GM23338 (cell line): ENCODE measurements around the gene ZNF70. TPM values are rescaled to one million over a fixed set of nuclear protein-coding genes. Genes with fewer than 3 reads are reported as not detected.

Source experiments
- ATAC-seq: fragments of 200-7000 bp; cut with Tn5 transposase; 3 replicates; pipeline ENCODE4 v1.9.1; 2020
- DNase-seq: peaks from one replicate; pipeline ENCODE4 v3.0.0-alpha.2; 2015; ENCODE audit warnings: low spot score
- H2AFZ ChIP-seq: fragments of 200-600 bp; sonication (generic); 2 replicates; pipeline ENCODE4 v1.8.0; 2016; ENCODE audit warnings: antibody characterized with exemption, mild to moderate bottlenecking, moderate library complexity
- H3F3A ChIP-seq: fragments of 200-600 bp; sonication (generic); replicated peaks from 2 replicates; pipeline ENCODE4 v1.8.0; 2017; ENCODE audit warnings: antibody characterized with exemption, mixed run types, low read depth
- H3K27ac ChIP-seq: fragments of 200-600 bp; sonication (generic); 2 replicates; pipeline ENCODE4 v1.6.1; 2016; ENCODE audit warnings: low read depth
- H3K27me3 ChIP-seq: fragments of 200-600 bp; sonication (generic); 2 replicates; pipeline ENCODE4 v1.8.0; 2016; ENCODE audit warnings: mild to moderate bottlenecking, mixed run types, moderate library complexity; ENCODE audit not compliant: insufficient read depth
- H3K36me3 ChIP-seq: fragments of 200-600 bp; sonication (generic); 2 replicates; pipeline ENCODE4 v1.8.0; 2016; ENCODE audit warnings: mild to moderate bottlenecking; ENCODE audit not compliant: insufficient read depth
- H3K4me1 ChIP-seq: fragments of 200-600 bp; sonication (generic); 2 replicates; pipeline ENCODE4 v1.8.0; 2016; ENCODE audit warnings: mild to moderate bottlenecking, moderate library complexity; ENCODE audit not compliant: insufficient read depth
- H3K4me2 ChIP-seq: fragments of 200-600 bp; sonication (generic); 2 replicates; pipeline ENCODE4 v1.7.1; 2017; ENCODE audit warnings: mixed run types
- H3K4me3 ChIP-seq: fragments of 200-600 bp; sonication (generic); 2 replicates; pipeline ENCODE4 v1.6.1; 2016; ENCODE audit warnings: mixed run types
- H3K79me2 ChIP-seq: fragments of 200-600 bp; sonication (generic); replicated peaks from 2 replicates; pipeline ENCODE4 v1.8.0; 2017; ENCODE audit warnings: mild to moderate bottlenecking; ENCODE audit not compliant: insufficient read depth
- H3K9me2 ChIP-seq: fragments of 200-600 bp; sonication (generic); 2 replicates; pipeline ENCODE4 v1.8.0; 2017; ENCODE audit not compliant: insufficient read depth
- H4K20me1 ChIP-seq: fragments of 200-600 bp; sonication (generic); replicated peaks from 2 replicates; pipeline ENCODE4 v1.8.0; 2017; ENCODE audit warnings: mild to moderate bottlenecking; ENCODE audit not compliant: insufficient read depth
- H3K27ac Mint-ChIP-seq: 2 replicates; pipeline ENCODE4 v1.8.0; 2020; ENCODE audit warnings: inconsistent platforms, mild to moderate bottlenecking, moderate library complexity, mixed read lengths
- H3K27me3 Mint-ChIP-seq: 3 replicates; pipeline ENCODE4 v1.8.0; 2022; ENCODE audit warnings: low read depth, mild to moderate bottlenecking, moderate library complexity, mixed read lengths, inconsistent platforms; ENCODE audit not compliant: insufficient read depth, poor library complexity
- H3K36me3 Mint-ChIP-seq: 3 replicates; pipeline ENCODE4 v1.8.0; 2021; ENCODE audit warnings: low read depth, mild to moderate bottlenecking, inconsistent platforms, moderate library complexity, mixed read lengths
- H3K4me1 Mint-ChIP-seq: 3 replicates; pipeline ENCODE4 v1.8.0; 2020; ENCODE audit warnings: mild to moderate bottlenecking, inconsistent platforms, mixed read lengths
- H3K4me3 Mint-ChIP-seq: 3 replicates; pipeline ENCODE4 v1.8.0; 2021; ENCODE audit warnings: moderate library complexity, mild to moderate bottlenecking, inconsistent platforms, mixed read lengths
- H3K9me3 Mint-ChIP-seq: 3 replicates; pipeline ENCODE4 v1.8.0; 2020; ENCODE audit warnings: moderate library complexity, mild to moderate bottlenecking, inconsistent platforms, mixed read lengths
- CREB1 ChIP-seq: fragments of 250-450 bp; sonication (Bioruptor Pico); IDR thresholded peaks from 2 replicates; pipeline ENCODE4 v1.5.0; 2020; ENCODE audit warnings: low read depth, mild to moderate bottlenecking, moderate library complexity
- CTCF ChIP-seq, 2 experiments: fragments of 200-600 bp in 1 of 2; sonication (generic) in 1 of 2; conservative IDR thresholded peaks; 2 replicates each; pipeline versions ENCODE4 v1.5.1 to v1.6.1; 2016 to 2017; ENCODE audit warnings: antibody characterized with exemption in 2 of 2, low read depth in 2 of 2, mild to moderate bottlenecking in 2 of 2, moderate library complexity in 1 of 2
- ETS1 ChIP-seq: IDR thresholded peaks from 2 replicates; pipeline ENCODE4 v1.6.1; 2016; ENCODE audit warnings: antibody characterized with exemption
- EZH2 ChIP-seq: fragments of 200-600 bp; sonication (generic); IDR thresholded peaks from one replicate; pipeline ENCODE4 v1.8.0; 2017; ENCODE audit warnings: antibody characterized with exemption, mild to moderate bottlenecking, low read depth; ENCODE audit not compliant: unreplicated experiment
- JUNB ChIP-seq: IDR thresholded peaks from one replicate; pipeline ENCODE4 v1.6.1; 2016; ENCODE audit warnings: antibody characterized with exemption; ENCODE audit not compliant: unreplicated experiment
- NANOG ChIP-seq: IDR thresholded peaks from 2 replicates; pipeline ENCODE4 v1.6.1; 2016; ENCODE audit warnings: antibody characterized with exemption, borderline replicate concordance
- POLR2AphosphoS5 ChIP-seq: IDR thresholded peaks from 2 replicates; pipeline ENCODE4 v1.6.1; 2016; ENCODE audit warnings: antibody characterized with exemption, low read depth
- STAT1 ChIP-seq: IDR thresholded peaks from one replicate; pipeline ENCODE4 v1.6.1; 2016; ENCODE audit warnings: antibody characterized with exemption; ENCODE audit not compliant: unreplicated experiment
- ZNF114 ChIP-seq: fragments of 250-450 bp; sonication (Bioruptor Pico); IDR thresholded peaks from 2 replicates; pipeline ENCODE4 v1.5.0; 2020; ENCODE audit warnings: mild to moderate bottlenecking, moderate library complexity
- ZNF462 ChIP-seq: fragments of 250-450 bp; sonication (Bioruptor Pico); IDR thresholded peaks from 2 replicates; pipeline ENCODE4 v1.5.0; 2020; ENCODE audit warnings: mild to moderate bottlenecking, moderate library complexity
- polyA plus RNA-seq: library from polyadenylated mRNA; unstranded; fragments of >200 nt; fragmentation: Nextera tagmentation; extraction: Ambion mirVana; gene quantifications from 2 replicates; pipeline ENCODE4 v1.2.1, GENCODE V29; 2016
- total RNA-seq: library from RNA; depleted of rRNA; stranded (reverse); fragments of >200 nt; shearing (Covaris generic); gene quantifications from 2 replicates; pipeline ENCODE4 v1.2.3, GENCODE V29; 2014

ZNF70 gene
- total and polyA plus RNA-seq, 2 experiments from 2014 or later = 0.45 to 2.6 TPM

GRCh38 chr22:23760056-23760455 lies 9.1 kb upstream of the ZNF70 start:
- no peak overlapping the region for H3K4me2 ChIP-seq
- peaks cover 6% of the 10 kb centered on the region for H3K27me3 Mint-ChIP-seq
- H3K27me3 ChIP-seq = no peaks in the 10 kb centered on the region
- no peaks in the 10 kb centered on the region for H3K9me3 Mint-ChIP-seq
- no peaks in the 10 kb centered on the region for H4K20me1 ChIP-seq
- no peaks in the 10 kb centered on the region for H3K79me2 ChIP-seq
- ATAC-seq (no peak), DNase-seq (no peak)
- H3K4me1 Mint-ChIP-seq = peaks cover 30% of the 10 kb centered on the region
- H3K4me3 Mint-ChIP-seq = no peak overlapping the region
- no peaks in the 10 kb centered on the region for H3K9me2 ChIP-seq
- no peak overlapping the region for H3K4me3 ChIP-seq
- H3K36me3 Mint-ChIP-seq = peaks cover 5% of the 10 kb centered on the region
- no peak overlapping the region for H2AFZ ChIP-seq
- H3K36me3 ChIP-seq = no peaks in the 10 kb centered on the region; the same call in 1 of the 2 replicates
- H3K27ac ChIP-seq = no peak overlapping the region
- H3K27ac Mint-ChIP-seq = no peak overlapping the region
- H3K4me1 ChIP-seq = peaks cover 29% of the 10 kb centered on the region
- H3F3A ChIP-seq = 0 out of 2 replicates have a peak, but pooled peaks cover 3% of the 10 kb centered on the region
- TF ChIP-seq CREB1 (CRISPR knock-in tag) = no peak
- no peak for TF ChIP-seq NANOG

GRCh38 chr22:23759566-23759965 lies 8.7 kb upstream of the ZNF70 start:
- no peaks in the 10 kb centered on the region for H3K79me2 ChIP-seq
- DNase-seq (no peak), ATAC-seq (no peak)
- Mint-ChIP-seq H3K27ac (no peak overlapping the region), H3K9me3 (no peaks in the 10 kb centered on the region), H3K4me1 (peaks cover 26% of the 10 kb centered on the region), H3K27me3 (peaks cover 4% of the 10 kb centered on the region), H3K4me3 (no peak overlapping the region), H3K36me3 (no peaks in the 10 kb centered on the region)
- no peaks in the 10 kb centered on the region for H4K20me1 ChIP-seq
- no peaks in the 10 kb centered on the region for H3K36me3 ChIP-seq
- H2AFZ ChIP-seq = no peak overlapping the region
- H3F3A ChIP-seq = 0 out of 2 replicates have a peak, but pooled peaks cover 3% of the 10 kb centered on the region
- H3K4me1 ChIP-seq = peaks cover 29% of the 10 kb centered on the region
- H3K4me2 ChIP-seq = no peak overlapping the region
- no peaks in the 10 kb centered on the region for H3K27me3 ChIP-seq
- no peaks in the 10 kb centered on the region for H3K9me2 ChIP-seq
- no peak overlapping the region for H3K4me3 ChIP-seq
- H3K27ac ChIP-seq = no peak overlapping the region
- no peak for TF ChIP-seq ZNF462 (CRISPR knock-in tag)
- TF ChIP-seq CREB1 (CRISPR knock-in tag) = no peak
- TF ChIP-seq JUNB = no peak
- no peak for TF ChIP-seq POLR2AphosphoS5
- TF ChIP-seq STAT1 = no peak
- TF ChIP-seq ZNF114 (CRISPR knock-in tag) = no peak
- TF ChIP-seq CTCF (conservative IDR thresholded peaks at IDR 0.05; ENCODE audit: low read depth in 2 of 2) = no peak
- TF ChIP-seq EZH2 = no peak
- no peak for TF ChIP-seq NANOG
- TF ChIP-seq ETS1 = no peak
